Keratinocyte (primary cell): ENCODE results near the gene NDUFB6. TPM values are rescaled to one million over a fixed set of nuclear protein-coding genes. Genes with fewer than 3 reads are reported as not detected.

Source experiments
- DNase-seq: peaks from one replicate; pipeline ENCODE4 v3.0.0-alpha.2; 2011; ENCODE audit warnings: low read depth, missing footprints, low spot score
- FAIRE-seq: peaks from 2 replicates; lab custom pipeline; 2011; peaks lifted over from hg19 to GRCh38; lab: Jason Lieb, UNC
- H2AFZ ChIP-seq: 2 replicates; pipeline ENCODE4 v1.6.0; 2012; ENCODE audit warnings: low read length, control low read depth, inconsistent platforms; ENCODE audit not compliant: control insufficient read depth
- H3K27ac ChIP-seq: 2 replicates; pipeline ENCODE4 v1.5.1; 2011; ENCODE audit warnings: low read length; ENCODE audit not compliant: control insufficient read depth, insufficient read depth
- H3K27me3 ChIP-seq: 3 replicates; pipeline ENCODE4 v1.6.0; 2011; ENCODE audit warnings: low read length; ENCODE audit not compliant: control insufficient read depth, insufficient read depth; ENCODE audit errors: extremely low read depth
- H3K36me3 ChIP-seq, 2 experiments: 2 replicates in 1 of 2; 3 replicates in 1 of 2; pipeline ENCODE4 v1.5.1; 2011; ENCODE audit warnings: low read length in 2 of 2, mild to moderate bottlenecking in 1 of 2; ENCODE audit not compliant: control insufficient read depth in 2 of 2, insufficient read depth in 2 of 2; ENCODE audit errors: extremely low read depth in 1 of 2
- H3K4me1 ChIP-seq: 3 replicates; pipeline ENCODE4 v1.5.1; 2011; ENCODE audit warnings: low read length; ENCODE audit not compliant: control insufficient read depth, insufficient read depth; ENCODE audit errors: extremely low read depth
- H3K4me2 ChIP-seq: 3 replicates; pipeline ENCODE4 v1.6.0; 2011; ENCODE audit warnings: low read depth, low read length; ENCODE audit not compliant: control insufficient read depth, insufficient read depth; ENCODE audit errors: extremely low read depth
- H3K4me3 ChIP-seq, 3 experiments: fragments of 200-600 bp in 1 of 3; sonication (generic) in 1 of 3; 2 replicates in 2 of 3; 3 replicates in 1 of 3; pipeline ENCODE4 v1.5.1; 2011 to 2016; ENCODE audit warnings: low read length in 3 of 3, mild to moderate bottlenecking in 3 of 3, control low read depth in 2 of 3, inconsistent platforms in 1 of 3, low read depth in 1 of 3, mixed read lengths in 1 of 3, mixed run types in 1 of 3, moderate library complexity in 1 of 3; ENCODE audit not compliant: control insufficient read depth in 2 of 3, insufficient read depth in 2 of 3; ENCODE audit errors: extremely low read depth in 1 of 3
- H3K79me2 ChIP-seq: 2 replicates; pipeline ENCODE4 v1.6.0; 2012; ENCODE audit warnings: low read length; ENCODE audit not compliant: control insufficient read depth, insufficient read depth
- H3K9ac ChIP-seq: 3 replicates; pipeline ENCODE4 v1.6.0; 2011; ENCODE audit warnings: low read length; ENCODE audit not compliant: control insufficient read depth, insufficient read depth; ENCODE audit errors: extremely low read depth
- H3K9me1 ChIP-seq: 3 replicates; pipeline ENCODE4 v1.6.0; 2011; ENCODE audit warnings: low read length; ENCODE audit not compliant: control insufficient read depth, insufficient read depth; ENCODE audit errors: extremely low read depth
- H3K9me3 ChIP-seq: 2 replicates; pipeline ENCODE4 v1.5.1; 2012; ENCODE audit warnings: low read depth, low read length; ENCODE audit not compliant: control insufficient read depth
- H4K20me1 ChIP-seq: 3 replicates; pipeline ENCODE4 v1.6.0; 2011; ENCODE audit warnings: low read length; ENCODE audit not compliant: control insufficient read depth, insufficient read depth; ENCODE audit errors: extremely low read depth
- EZH2 ChIP-seq: IDR thresholded peaks from one replicate; pipeline ENCODE4 v1.6.1; 2012; ENCODE audit warnings: inconsistent platforms, mild to moderate bottlenecking, low read length, moderate library complexity
- dilution Hi-C: fragments of 300-500 bp; cut with MboI; formaldehyde crosslinking; loops from one replicate; pipeline ENCODE4 v1.7.0; 2020; ENCODE audit warnings: low sequenced_read_pairs; ENCODE audit not compliant: extremely low pct_ligation_motif_present
- polyA plus RNA-seq, 5 experiments: library from polyadenylated mRNA; depleted of rRNA in 3 of 5; stranded (reverse) in 3 of 5; stranded (forward) in 1 of 5; unstranded in 1 of 5; fragments of >200 nt; gene quantifications; 1 replicate in 1 of 5; 2 replicates in 3 of 5; 3 replicates in 1 of 5; pipeline versions ENCODE4 v1.2.1 to v1.2.3, GENCODE V29; 2011 to 2012; ENCODE audit warnings: missing spikeins in 2 of 5, low read depth in 1 of 5, low replicate concordance in 1 of 5
- TF ChIP-seq, protein P1 (sequence below), 3 experiments: IDR thresholded peaks in 1 of 3; conservative IDR thresholded peaks in 1 of 3; optimal IDR thresholded peaks in 1 of 3; 2 replicates in 2 of 3; 3 replicates in 1 of 3; pipeline versions ENCODE3 to v1.5.1; 2011; ENCODE audit warnings: low read length in 3 of 3, mild to moderate bottlenecking in 3 of 3, moderate library complexity in 2 of 3, control low read depth in 1 of 3, inconsistent platforms in 1 of 3; ENCODE audit not compliant: insufficient read depth in 2 of 3; ENCODE audit errors: extremely low read depth in 1 of 3

Gene NDUFB6
- polyA plus RNA-seq, 1 donor (not counting 4 experiments of a cell fraction or from before 2014, with no cell fraction given) = 67.0 TPM

DNA sequence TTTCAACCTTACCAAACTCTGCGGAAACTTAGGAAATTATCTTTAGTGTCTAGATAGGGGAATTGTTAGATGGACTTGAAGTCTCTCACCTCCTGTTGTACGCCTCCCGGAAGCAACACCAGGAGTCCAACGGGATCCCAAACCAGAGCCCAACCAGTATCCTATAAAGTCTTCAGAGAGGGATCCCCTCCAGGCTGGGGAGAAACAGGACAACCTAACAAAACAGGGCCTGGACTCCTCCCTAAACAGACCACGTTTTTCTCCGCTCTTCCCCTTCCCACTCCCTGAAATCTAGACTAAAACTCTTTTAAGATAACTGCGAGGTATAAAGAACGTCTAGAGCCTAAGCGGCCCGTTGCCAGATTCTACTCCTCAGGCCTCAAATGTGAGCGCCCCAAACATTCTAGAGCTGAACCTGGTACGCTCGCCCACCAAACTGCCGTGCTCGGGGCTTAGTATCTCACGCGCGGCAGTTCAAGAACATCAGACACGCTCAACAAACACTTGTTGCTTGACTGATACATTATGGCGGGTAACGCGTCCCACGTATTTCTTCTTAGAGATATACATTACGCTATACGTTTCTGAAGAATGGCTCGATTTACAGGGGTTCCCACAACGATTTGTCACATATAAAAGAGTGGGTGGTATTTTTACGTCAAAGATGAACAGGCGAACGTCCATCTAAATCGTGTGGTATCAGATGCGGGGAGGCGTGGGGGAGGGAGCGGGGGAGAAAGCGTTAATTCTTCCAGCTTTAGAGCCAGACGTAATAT lies 21.5 kb downstream of the NDUFB6 start:
- TF ChIP-seq EZH2 = no peak
- TF ChIP-seq, protein P1, sequence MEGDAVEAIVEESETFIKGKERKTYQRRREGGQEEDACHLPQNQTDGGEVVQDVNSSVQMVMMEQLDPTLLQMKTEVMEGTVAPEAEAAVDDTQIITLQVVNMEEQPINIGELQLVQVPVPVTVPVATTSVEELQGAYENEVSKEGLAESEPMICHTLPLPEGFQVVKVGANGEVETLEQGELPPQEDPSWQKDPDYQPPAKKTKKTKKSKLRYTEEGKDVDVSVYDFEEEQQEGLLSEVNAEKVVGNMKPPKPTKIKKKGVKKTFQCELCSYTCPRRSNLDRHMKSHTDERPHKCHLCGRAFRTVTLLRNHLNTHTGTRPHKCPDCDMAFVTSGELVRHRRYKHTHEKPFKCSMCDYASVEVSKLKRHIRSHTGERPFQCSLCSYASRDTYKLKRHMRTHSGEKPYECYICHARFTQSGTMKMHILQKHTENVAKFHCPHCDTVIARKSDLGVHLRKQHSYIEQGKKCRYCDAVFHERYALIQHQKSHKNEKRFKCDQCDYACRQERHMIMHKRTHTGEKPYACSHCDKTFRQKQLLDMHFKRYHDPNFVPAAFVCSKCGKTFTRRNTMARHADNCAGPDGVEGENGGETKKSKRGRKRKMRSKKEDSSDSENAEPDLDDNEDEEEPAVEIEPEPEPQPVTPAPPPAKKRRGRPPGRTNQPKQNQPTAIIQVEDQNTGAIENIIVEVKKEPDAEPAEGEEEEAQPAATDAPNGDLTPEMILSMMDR (optimal IDR thresholded peaks at IDR 0.05 in 1 of 3, IDR thresholded peaks at IDR 0.05 in 1 of 3, conservative IDR thresholded peaks at IDR 0.05 in 1 of 3; ENCODE audit: extremely low read depth in 1 of 3, insufficient read depth in 2 of 3, low read length in 3 of 3) = no peak
- no peaks in the 10 kb centered on the region for H3K27me3 ChIP-seq
- H2AFZ ChIP-seq = peak overlapping the region; percentile 75
- DNase-seq (peak; percentile 30), FAIRE-seq (peak; percentile 57)
- no peaks in the 10 kb centered on the region for H3K9me1 ChIP-seq
- H3K9me3 ChIP-seq = no peaks in the 10 kb centered on the region
- peaks cover 61% of the 10 kb centered on the region for H3K79me2 ChIP-seq
- peaks cover 12% of the 10 kb centered on the region for H3K4me1 ChIP-seq
- dilution Hi-C loops = loop anchor here (25.0 kb wide), 1 partner anchor 114 kb away; no protein-coding TSS in a partner anchor
- peak overlapping the region; percentile 91 for H3K9ac ChIP-seq
- H3K4me2 ChIP-seq = peak overlapping the region; percentile 94
- H3K36me3 ChIP-seq = peaks cover 2 to 3% of the 10 kb centered on the region in 2 experiments
- H4K20me1 ChIP-seq = peaks cover 3% of the 10 kb centered on the region
- peak overlapping the region; percentile 64 to 97 (median 77) for H3K4me3 ChIP-seq
- peak overlapping the region; percentile 91 for H3K27ac ChIP-seq

DNA sequence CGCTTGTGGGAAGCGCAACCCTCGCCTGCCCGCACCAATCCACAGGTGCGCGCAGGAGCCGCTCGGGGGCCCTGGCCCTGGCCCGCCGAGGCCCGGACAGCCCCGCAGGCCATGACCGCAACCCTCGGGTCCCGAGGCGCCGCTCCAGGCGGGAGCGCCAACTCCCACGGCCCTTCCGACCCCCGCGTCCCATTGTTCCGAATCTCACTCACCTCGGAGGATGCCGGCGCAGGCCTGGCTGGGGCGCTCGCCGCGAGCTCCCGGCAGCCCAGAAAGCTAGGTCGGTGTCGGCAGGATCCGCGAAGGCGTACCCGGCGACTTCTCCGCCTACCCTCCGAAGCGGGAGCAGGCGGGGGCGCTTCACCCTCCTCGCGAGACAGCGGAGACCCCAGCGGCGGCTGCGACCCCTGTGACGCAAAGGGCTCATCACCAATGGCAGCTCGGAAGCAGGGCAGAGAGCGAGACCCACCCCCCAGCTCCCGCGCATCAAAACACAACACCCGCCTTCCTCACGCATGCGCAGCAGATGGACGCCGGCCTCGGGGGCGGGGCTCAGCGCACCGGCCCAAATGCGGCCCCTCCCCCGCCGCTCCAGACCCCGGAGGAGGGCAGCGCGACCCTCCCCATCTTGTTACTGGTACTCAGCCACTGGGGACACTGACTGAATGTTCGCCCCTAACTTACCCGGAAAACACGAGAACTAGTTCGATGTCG lies 22.2 kb downstream of the NDUFB6 start:
- H3K79me2 ChIP-seq = peaks cover 65% of the 10 kb centered on the region
- H3K9me1 ChIP-seq = no peaks in the 10 kb centered on the region
- peaks cover 12% of the 10 kb centered on the region for H3K4me1 ChIP-seq
- no peaks in the 10 kb centered on the region for H3K27me3 ChIP-seq
- H3K4me3 ChIP-seq = peak overlapping the region; percentile 64 to 97 (median 77)
- H2AFZ ChIP-seq = peak overlapping the region; percentile 75
- FAIRE-seq (no peak), DNase-seq (peak; percentile 30)
- dilution Hi-C loops = loop anchor here (25.0 kb wide), 1 partner anchor 113 kb away; no protein-coding TSS in a partner anchor
- no peaks in the 10 kb centered on the region for H3K9me3 ChIP-seq
- peaks cover 2 to 3% of the 10 kb centered on the region in 2 experiments for H3K36me3 ChIP-seq
- peak overlapping the region; percentile 91 for H3K27ac ChIP-seq
- peaks cover 3% of the 10 kb centered on the region for H4K20me1 ChIP-seq
- peak overlapping the region; percentile 91 for H3K9ac ChIP-seq
- TF ChIP-seq EZH2 = no peak
- TF ChIP-seq, protein P1 (optimal IDR thresholded peaks at IDR 0.05 in 1 of 3, IDR thresholded peaks at IDR 0.05 in 1 of 3, conservative IDR thresholded peaks at IDR 0.05 in 1 of 3; ENCODE audit: extremely low read depth in 1 of 3, insufficient read depth in 2 of 3, low read length in 3 of 3) = peak in 1 of 3 experiments; percentile 8
- H3K4me2 ChIP-seq = peak overlapping the region; percentile 94
